Muscle of leg (tissue), 11 donors: ENCODE data around the gene CLTC. TPM values are rescaled to one million over a fixed set of nuclear protein-coding genes. Genes with fewer than 3 reads are reported as not detected.

ENCODE experiments used
- DNase-seq: peaks from one replicate; pipeline ENCODE4 v3.0.0; 2013
- H3K27ac ChIP-seq: one replicate; pipeline ENCODE4 v1.5.1; 2013; ENCODE audit warnings: mild to moderate bottlenecking, low read length, control low read depth
- H3K27me3 ChIP-seq: one replicate; pipeline ENCODE4 v1.6.1; 2013; ENCODE audit warnings: low read length; ENCODE audit not compliant: control insufficient read depth, insufficient read depth
- H3K36me3 ChIP-seq: one replicate; pipeline ENCODE4 v1.6.1; 2013; ENCODE audit warnings: low read length; ENCODE audit not compliant: control insufficient read depth, insufficient read depth
- H3K4me1 ChIP-seq: one replicate; pipeline ENCODE4 v1.6.1; 2013; ENCODE audit warnings: low read length; ENCODE audit not compliant: control insufficient read depth, insufficient read depth
- H3K4me3 ChIP-seq: one replicate; pipeline ENCODE4 v1.5.1; 2013; ENCODE audit warnings: low read length, control low read depth
- H3K9me3 ChIP-seq: replicated peaks from 2 replicates; pipeline ENCODE4 v1.6.1; 2013; ENCODE audit warnings: low read depth, low read length; ENCODE audit not compliant: control insufficient read depth
- WGBS: methylation state at CpG from one replicate; pipeline ENCODE4 v1.1.5; 2013; ENCODE audit warnings: missing lambda C conversion rate; ENCODE audit not compliant: insufficient coverage; 5-methylcytosine and 5-hydroxymethylcytosine counted together
- polyA plus RNA-seq, 8 donors: library from polyadenylated mRNA; unstranded; fragments of 120-200 nt; gene quantifications; one replicate each; pipeline versions ENCODE4 v1.2.1 to v1.2.3, GENCODE V29; 2013; ENCODE audit warnings: inconsistent platforms in 1 of 8, low replicate concordance in 1 of 8; ENCODE audit not compliant: insufficient read length in 8 of 8, insufficient read depth in 1 of 8
- total RNA-seq: library from RNA; stranded (reverse); fragments of 120-200 nt; gene quantifications from one replicate; pipeline ENCODE4 v1.2.4, GENCODE V29; 2013

The CLTC gene
- total and polyA plus RNA-seq, 9 donors: 109 to 186 (median 138) TPM

- Histone ChIP-seq H3K9me3 (no peaks in the 10 kb centered on the region), H3K4me3 (no peak overlapping the region), H3K27me3 (no peaks in the 10 kb centered on the region), H3K27ac (no peak overlapping the region), H3K4me1 (peaks cover 3% of the 10 kb centered on the region), H3K36me3 (peaks cover 2% of the 10 kb centered on the region)
- peak; percentile 51 for DNase-seq
- WGBS: no CpG with 5 or more reads among the region's 3 CpGs
Measured at GRCh38 chr17:59629174-59629573, 9.5 kb downstream of the CLTC start.

DNA sequence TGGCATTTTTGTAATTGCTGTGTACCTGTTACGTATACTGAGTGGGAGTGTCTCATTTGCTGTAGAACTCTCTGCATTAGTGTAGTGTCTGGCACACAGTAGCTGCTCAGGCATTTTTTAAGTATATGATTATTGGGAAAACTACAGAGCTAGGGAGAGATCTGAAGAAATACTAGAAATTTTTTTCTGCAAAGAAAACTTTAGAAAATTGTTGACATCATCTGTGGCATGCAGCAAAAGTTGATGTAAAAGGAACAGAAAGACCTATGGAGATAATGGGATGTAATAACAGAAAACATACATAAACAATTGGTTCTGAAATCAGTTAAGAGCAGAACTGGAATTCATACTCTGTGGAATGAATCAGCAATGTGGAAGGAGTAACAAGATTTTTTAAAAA lies 11.6 kb downstream of the CLTC start:
- peaks cover 7% of the 10 kb centered on the region for H3K36me3 ChIP-seq
- H3K27ac ChIP-seq: no peak overlapping the region
- DNase-seq: no peak
- no peaks in the 10 kb centered on the region for H3K27me3 ChIP-seq
- no CpG with 5 or more reads among the region's 1 CpG for WGBS
- H3K9me3 ChIP-seq: no peaks in the 10 kb centered on the region
- H3K4me1 ChIP-seq: peaks cover 3% of the 10 kb centered on the region
- no peak overlapping the region for H3K4me3 ChIP-seq

DNA sequence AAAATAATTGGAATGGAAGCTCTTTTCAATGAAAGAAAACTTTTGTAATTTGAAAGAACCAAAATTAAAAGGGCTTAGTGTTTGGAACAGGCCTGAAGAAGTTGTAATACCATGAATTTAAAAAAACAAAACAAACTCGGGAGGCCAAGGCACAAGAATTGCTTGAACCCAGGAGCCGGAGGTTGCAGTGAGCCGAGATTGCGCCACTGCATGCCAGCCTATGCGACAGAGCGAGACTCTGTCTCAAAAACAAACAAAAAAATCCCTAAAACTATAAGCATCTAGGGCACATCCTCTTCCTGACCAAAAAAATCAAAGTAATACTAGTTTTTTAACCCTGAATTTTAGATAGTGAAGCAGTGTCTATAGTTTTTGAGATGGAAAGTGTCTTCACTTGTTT lies 12.7 kb downstream of the CLTC start:
- no CpG with 5 or more reads among the region's 6 CpGs for WGBS
- no peak overlapping the region for H3K27ac ChIP-seq
- H3K27me3 ChIP-seq: no peaks in the 10 kb centered on the region
- no peaks in the 10 kb centered on the region for H3K9me3 ChIP-seq
- peaks cover 7% of the 10 kb centered on the region for H3K36me3 ChIP-seq
- peaks cover 3% of the 10 kb centered on the region for H3K4me1 ChIP-seq
- no peak overlapping the region for H3K4me3 ChIP-seq
- DNase-seq: no peak

- H3K4me1 ChIP-seq: peaks cover 3% of the 10 kb centered on the region
- H3K27me3 ChIP-seq: no peaks in the 10 kb centered on the region
- WGBS: 93% methylated on average over 2 of the region's 5 CpGs
- H3K27ac ChIP-seq: peak overlapping the region; percentile 57
- DNase-seq: no peak
- no peaks in the 10 kb centered on the region for H3K9me3 ChIP-seq
- H3K36me3 ChIP-seq: peaks cover 7% of the 10 kb centered on the region
- no peak overlapping the region for H3K4me3 ChIP-seq
Measured at GRCh38 chr17:59633658-59634359, 14.1 kb downstream of the CLTC start.

GRCh38 chr17:59634632-59635541 lies 15.2 kb downstream of the CLTC start:
- Histone ChIP-seq H3K4me3 (no peak overlapping the region), H3K27me3 (no peaks in the 10 kb centered on the region), H3K9me3 (no peaks in the 10 kb centered on the region), H3K36me3 (peaks cover 7% of the 10 kb centered on the region), H3K4me1 (peaks cover 3% of the 10 kb centered on the region), H3K27ac (peak overlapping the region; percentile 57)
- peak; percentile 77 for DNase-seq
- WGBS: 13% methylated on average over 2 of the region's 3 CpGs

GRCh38 chr17:59637611-59638310 lies 18.1 kb downstream of the CLTC start:
- peaks cover 3% of the 10 kb centered on the region for H3K4me1 ChIP-seq
- no CpG with 5 or more reads among the region's 1 CpG for WGBS
- no peaks in the 10 kb centered on the region for H3K27me3 ChIP-seq
- H3K27ac ChIP-seq: no peak overlapping the region
- no peaks in the 10 kb centered on the region for H3K9me3 ChIP-seq
- DNase-seq: no peak
- no peak overlapping the region for H3K4me3 ChIP-seq
- H3K36me3 ChIP-seq: peaks cover 5% of the 10 kb centered on the region

GRCh38 chr17:59638553-59638952 lies 18.9 kb downstream of the CLTC start:
- 100% methylated on average over 1 of the region's 10 CpGs for WGBS

GRCh38 chr17:59641799-59642484 lies 22.2 kb downstream of the CLTC start:
- peak; percentile 26 for DNase-seq
- Histone ChIP-seq H3K36me3 (peaks cover 8% of the 10 kb centered on the region), H3K27me3 (no peaks in the 10 kb centered on the region), H3K4me1 (no peaks in the 10 kb centered on the region), H3K9me3 (no peaks in the 10 kb centered on the region), H3K27ac (no peak overlapping the region), H3K4me3 (no peak overlapping the region)
- no CpG with 5 or more reads among the region's 2 CpGs for WGBS

More at GRCh38 chr17:59638553-59638952, 18.9 kb downstream of the CLTC start:
- Histone ChIP-seq H3K36me3 (peaks cover 5% of the 10 kb centered on the region), H3K9me3 (no peaks in the 10 kb centered on the region), H3K4me3 (no peak overlapping the region), H3K27me3 (no peaks in the 10 kb centered on the region), H3K27ac (no peak overlapping the region), H3K4me1 (peaks cover 3% of the 10 kb centered on the region)
- DNase-seq: no peak

- no peaks in the 10 kb centered on the region for H3K4me1 ChIP-seq
- H3K27ac ChIP-seq: no peak overlapping the region
- peaks cover 8% of the 10 kb centered on the region for H3K36me3 ChIP-seq
- H3K9me3 ChIP-seq: no peaks in the 10 kb centered on the region
- no peak overlapping the region for H3K4me3 ChIP-seq
- DNase-seq: no peak
- no peaks in the 10 kb centered on the region for H3K27me3 ChIP-seq
- WGBS: no CpG with 5 or more reads among the region's 1 CpG
Measured at GRCh38 chr17:59642565-59642964, 22.9 kb downstream of the CLTC start.
